Hypothalamus (tissue), 51 donors: ENCODE data around the gene SRSF10.
"Not testable (repeated sequence)": the region's sequence is repeated elsewhere in the genome, so short reads cannot be mapped to it uniquely, and the experiment has no call there.

Experiments
- DNase-seq, 51 donors: peaks; one replicate each; lab custom pipeline; 2025; lab: John Stamatoyannopoulos, UW

Gene SRSF10

DNA sequence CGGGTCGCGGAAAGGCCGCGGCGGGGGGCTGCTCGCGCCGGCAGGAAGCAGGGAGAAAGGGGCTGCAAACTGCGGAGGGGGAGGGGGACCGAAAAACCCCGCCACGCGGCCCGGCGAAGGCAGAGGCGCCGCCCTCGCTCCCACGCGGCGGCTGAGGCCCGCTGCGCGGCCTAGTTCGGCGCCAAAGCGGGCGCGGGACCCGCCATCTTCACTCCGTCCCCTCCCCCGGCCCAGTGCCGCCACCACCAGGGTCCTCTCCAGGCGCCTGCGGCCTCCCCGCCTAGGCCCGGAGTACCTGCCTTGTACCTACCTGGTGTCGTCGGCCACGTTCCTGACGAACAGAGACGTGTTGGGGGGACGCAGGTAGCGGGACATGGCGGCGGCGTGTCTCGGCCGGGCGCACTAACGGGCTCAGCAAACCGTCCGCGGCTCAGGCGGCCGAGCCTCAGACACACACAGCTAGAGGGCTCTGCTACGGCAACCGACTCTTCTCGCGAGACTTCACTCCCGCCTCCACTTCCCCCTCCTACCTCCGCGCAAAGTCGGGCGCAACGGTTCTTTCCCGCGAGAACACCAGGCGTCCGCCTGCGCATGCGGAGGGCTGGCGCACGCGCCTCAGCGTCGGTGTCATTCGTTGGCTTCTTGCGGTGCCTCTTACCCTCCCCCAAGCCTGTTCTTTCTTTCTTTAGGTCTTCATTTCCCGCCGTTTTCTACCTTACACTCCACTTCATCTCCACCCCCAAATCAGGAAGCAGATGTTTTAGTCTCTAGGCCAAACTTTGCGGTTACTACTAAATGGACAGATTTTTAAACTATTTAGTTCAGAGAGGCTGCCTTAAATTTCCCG is at the start of gene SRSF10:
Gene SRSF10, minus strand, starts transcription at position 447 of the 847 bp plus-strand sequence. Its CDS starts 72 bp downstream, at position 375.
- peak; percentile 69 to 98 (median 96) for DNase-seq

DNA sequence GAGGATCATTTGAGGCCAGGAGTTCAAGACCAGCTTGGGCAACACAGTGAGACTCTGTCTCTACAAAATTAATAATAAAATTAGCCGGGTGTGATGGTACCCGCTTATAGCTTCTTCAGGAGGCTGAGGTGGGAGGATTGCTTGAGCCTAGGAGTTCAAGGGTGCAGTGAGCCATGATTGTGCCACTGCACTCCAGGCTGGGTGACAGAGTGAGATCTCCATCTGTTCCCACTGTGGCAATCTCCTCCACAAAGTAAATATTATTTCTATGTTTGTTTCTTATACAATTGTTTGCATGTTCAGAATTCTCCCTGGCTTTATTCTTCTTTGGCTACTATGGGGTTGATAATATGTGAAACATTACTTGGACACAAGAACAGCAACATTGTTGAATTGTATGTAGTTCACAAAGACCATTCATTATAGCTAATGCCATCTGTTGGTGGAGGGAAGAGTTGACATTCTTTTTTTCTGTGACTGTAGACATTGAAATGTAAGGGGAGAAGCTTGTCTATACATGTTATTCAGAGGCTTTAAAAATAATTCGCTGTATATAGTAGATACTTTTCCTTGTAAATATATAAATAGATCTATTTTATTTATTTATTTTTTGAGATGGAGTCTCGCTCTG is 47.8 kb upstream of the SRSF10 start:
- no peak for DNase-seq

DNA sequence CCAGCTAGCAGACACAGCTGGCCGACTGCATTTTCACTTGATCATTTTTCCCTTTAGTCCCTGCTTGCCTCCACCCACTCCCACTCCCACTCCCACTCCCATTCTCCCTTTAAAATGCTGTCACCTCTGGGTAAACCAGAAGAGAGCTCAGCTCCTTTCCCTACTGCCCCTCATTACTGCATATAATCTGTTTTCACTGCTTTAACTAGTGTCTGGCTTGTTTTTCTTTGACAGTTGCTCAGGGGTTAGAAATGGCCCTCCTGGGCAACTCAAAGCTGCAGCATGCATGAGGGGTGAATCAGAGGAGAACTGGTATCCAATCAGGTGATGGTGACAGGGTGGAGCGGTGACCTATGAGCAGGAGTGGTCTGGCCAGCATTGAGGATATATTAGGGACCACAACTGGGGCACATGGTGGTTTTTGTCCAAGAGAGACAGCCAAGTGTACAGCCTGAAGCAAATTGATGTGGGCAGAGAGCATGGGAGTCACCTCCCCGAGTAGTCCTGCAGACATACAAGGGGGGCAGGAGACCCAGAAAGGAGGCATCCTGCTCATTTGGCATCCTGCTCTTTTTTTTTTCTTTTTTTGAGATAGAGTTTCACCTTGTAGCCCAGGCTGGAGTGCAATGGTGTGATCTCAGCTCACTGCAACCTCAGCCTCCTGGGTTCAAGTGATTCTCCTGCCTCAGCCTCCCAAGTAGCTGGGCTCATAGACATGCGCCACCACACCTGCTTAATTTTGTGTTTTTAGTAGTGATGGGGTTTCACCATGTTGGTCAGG is 42.6 kb upstream of the SRSF10 start:
- DNase-seq = no peak

GRCh38 chr1:24021403-24022266 is 41.5 kb upstream of the SRSF10 start:
- DNase-seq = no peak

GRCh38 chr1:24020470-24020869 is 40.3 kb upstream of the SRSF10 start:
- no peak for DNase-seq

GRCh38 chr1:24020025-24020424 is 39.9 kb upstream of the SRSF10 start:
- no peak for DNase-seq

GRCh38 chr1:24018611-24019580 is 38.8 kb upstream of the SRSF10 start:
- peak in 40 of 51 donors; percentile 3 to 73 (median 38) for DNase-seq

- no peak for DNase-seq
Observed at GRCh38 chr1:24015221-24016210, 35.4 kb upstream of the SRSF10 start.

- not testable (repeated sequence) for DNase-seq
Observed at GRCh38 chr1:24012878-24013277, 32.8 kb upstream of the SRSF10 start.

GRCh38 chr1:24010650-24011049 is 30.5 kb upstream of the SRSF10 start:
- DNase-seq = no peak

DNA sequence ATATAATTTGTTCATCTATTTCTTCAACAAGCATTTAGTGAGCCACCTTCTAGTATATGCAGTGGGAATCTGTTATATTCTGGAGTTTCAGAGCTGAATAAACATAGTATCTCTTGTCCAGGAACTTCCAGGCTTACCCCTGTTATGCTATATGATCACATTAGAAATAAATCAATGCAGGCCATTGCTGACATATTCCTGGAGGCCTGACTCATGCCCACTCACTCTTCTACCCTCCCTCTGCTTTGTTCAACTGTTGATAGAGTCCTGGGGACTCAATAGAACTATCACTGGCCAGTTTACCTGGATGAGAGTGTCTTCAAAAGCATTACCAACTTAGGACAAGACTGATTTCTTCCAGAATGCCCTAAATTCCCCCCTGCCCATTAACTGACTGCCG is 29.3 kb upstream of the SRSF10 start:
- DNase-seq = no peak

DNA sequence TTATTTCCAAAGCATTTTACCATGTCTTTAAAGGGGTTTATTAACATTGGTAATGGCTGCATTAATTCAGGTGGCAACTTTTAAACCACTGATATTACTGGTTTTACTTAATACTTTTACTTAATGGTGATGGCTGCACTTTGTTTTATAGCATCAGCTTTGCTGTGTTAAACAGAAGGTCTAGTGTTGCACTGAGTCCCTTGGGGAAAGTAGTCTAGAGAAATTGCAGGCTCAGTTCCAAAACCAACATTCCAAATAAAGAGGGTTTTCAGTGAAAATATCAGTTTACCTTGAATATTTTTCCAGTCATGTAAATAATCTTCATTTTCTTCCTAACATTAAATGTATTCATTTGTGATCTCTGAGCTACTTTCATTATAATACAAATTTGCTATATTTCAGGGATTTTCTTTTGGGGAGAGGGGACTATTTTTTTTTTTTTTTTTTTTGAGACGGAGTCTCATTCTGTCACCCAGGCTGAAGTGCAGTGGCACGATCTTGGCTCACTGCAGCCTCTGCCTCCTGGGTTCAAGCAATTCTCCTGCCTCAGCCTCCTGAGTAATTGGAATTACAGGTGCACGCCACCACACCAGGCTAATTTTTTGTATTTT is 28.6 kb upstream of the SRSF10 start:
- not testable (repeated sequence) for DNase-seq

DNA sequence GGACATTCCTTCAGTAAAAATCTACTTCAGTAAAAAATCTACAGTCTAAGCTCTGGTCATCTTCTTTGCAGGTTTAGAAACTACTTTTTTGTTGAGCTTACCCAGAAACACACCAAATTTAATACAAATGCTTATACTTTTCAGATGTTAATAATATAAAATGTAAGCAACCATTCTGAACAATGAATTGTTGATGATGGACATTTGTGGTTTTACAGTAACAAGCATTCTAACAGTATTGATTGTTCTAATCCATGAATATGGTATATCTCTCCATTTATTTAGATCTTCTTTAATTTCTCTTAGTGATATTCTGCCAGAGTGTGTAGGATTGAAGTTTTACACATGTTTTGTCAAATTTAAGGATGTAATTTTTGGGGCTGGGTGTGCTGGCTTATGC is 27.0 kb upstream of the SRSF10 start:
- no peak for DNase-seq

DNA sequence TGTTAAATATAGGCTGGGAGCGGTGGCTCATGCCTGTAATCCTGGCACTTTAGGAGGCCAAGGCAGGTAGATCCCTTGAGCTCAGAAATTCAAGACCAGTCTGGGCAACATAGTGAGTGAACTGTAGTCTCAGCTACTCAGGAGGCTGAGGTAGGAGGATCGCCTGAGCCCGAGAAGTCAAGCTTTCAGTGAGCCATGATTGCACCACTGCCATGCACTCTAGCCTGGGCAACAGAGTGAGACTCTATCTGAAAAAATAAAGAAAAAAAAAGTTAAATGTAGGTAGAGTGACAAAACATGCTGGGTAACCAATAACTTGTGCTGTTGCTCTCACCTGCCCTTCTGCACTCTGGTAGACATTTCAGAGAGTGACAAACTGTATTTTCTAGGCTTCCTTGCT is 25.0 kb upstream of the SRSF10 start:
- no peak for DNase-seq

- DNase-seq = no peak
Observed at GRCh38 chr1:24004132-24004531, 24.0 kb upstream of the SRSF10 start.

- no peak for DNase-seq
Observed at GRCh38 chr1:24003331-24003972, 23.3 kb upstream of the SRSF10 start.

DNA sequence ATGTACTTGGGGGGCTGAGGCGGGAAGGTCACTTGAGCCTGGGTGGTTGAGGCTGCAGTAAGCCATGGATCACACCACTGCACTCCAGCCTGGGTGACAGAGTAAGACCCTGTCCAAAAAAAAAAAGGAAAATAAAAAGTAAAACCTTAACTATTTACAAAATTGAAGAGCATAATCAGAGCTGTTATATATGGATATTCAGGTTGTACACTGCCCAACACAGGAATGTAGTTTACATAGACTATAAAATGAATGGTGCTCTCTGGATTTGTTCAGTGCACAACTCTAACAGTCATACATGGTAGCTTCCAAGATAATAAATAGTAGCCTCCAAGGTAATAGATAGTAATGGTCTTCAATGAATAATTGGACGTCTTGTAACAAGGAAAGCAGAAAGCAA is 22.6 kb upstream of the SRSF10 start:
- DNase-seq = no peak
